PC-9 (cell line): Measurements from ENCODE around the gene FCN3.

Experiments used
- EZH2 ChIP-seq: fragments of 200-600 bp; sonication (generic); IDR thresholded peaks from 2 replicates; pipeline ENCODE4 v1.8.0; 2017; ENCODE audit warnings: antibody characterized with exemption, low read depth
- TF ChIP-seq, protein P1 (sequence below): fragments of 200-600 bp; sonication (generic); conservative IDR thresholded peaks from 2 replicates; pipeline ENCODE4 v1.6.1; 2017; ENCODE audit warnings: mixed run types, antibody characterized with exemption, mild to moderate bottlenecking, moderate library complexity

DNA sequence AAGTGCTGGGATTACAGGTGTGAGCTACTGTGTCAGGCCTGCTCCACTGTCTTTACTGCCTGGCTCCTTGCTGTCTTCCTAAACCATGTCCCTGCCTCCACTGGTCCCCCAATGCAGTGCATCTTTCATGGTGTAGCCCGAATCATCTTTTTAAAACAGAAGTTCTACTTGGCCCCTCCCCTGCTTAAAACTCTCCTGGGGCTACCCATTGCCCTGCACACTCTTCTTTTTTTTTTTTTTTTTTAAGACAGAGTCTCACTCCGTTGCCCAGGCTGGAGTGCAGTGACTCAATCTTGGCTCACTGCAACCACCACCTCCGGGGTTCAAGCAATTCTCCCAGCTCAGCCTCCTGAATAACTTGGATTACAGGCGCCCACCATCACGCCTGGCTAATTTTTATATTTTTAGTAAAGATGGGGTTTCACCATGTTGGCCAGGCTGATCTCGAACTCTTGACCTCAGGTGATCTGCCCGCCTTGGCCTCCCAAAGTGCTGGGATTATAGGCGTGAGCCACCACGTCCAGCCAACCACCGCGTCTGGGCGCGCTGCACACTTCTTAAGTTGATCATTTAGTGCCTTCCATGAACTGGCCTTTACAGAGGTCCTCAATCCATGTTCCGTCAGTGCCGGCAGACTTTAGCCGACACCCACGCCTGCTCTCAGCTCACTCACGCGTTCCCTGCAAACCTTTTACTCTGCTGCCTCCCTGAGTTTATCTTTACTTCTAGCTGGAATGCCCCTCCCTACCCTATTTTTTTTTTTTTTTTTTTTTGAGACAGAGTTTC is 2.4 kb downstream of the FCN3 start:
- TF ChIP-seq, protein P1, sequence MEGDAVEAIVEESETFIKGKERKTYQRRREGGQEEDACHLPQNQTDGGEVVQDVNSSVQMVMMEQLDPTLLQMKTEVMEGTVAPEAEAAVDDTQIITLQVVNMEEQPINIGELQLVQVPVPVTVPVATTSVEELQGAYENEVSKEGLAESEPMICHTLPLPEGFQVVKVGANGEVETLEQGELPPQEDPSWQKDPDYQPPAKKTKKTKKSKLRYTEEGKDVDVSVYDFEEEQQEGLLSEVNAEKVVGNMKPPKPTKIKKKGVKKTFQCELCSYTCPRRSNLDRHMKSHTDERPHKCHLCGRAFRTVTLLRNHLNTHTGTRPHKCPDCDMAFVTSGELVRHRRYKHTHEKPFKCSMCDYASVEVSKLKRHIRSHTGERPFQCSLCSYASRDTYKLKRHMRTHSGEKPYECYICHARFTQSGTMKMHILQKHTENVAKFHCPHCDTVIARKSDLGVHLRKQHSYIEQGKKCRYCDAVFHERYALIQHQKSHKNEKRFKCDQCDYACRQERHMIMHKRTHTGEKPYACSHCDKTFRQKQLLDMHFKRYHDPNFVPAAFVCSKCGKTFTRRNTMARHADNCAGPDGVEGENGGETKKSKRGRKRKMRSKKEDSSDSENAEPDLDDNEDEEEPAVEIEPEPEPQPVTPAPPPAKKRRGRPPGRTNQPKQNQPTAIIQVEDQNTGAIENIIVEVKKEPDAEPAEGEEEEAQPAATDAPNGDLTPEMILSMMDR: no peak
- no peak for TF ChIP-seq EZH2
